ENCODE results near the gene SYPL2.

DNA sequence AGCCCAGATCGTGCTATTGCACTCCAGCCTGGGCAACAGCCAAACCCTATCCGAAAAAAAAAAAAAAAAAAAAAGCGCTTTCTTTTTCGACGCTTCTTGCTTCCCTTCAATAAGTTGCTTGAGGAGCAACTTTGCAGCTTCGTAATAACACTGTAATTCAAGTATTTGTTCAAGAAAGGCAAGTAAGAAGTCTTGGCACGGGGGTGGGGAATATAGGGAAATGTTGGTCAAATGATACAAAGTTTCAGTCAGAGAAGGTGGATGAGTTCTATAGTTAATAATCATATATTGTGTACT lies 39.2 kb upstream of the SYPL2 start:
- TF ChIP-seq, protein P1, sequence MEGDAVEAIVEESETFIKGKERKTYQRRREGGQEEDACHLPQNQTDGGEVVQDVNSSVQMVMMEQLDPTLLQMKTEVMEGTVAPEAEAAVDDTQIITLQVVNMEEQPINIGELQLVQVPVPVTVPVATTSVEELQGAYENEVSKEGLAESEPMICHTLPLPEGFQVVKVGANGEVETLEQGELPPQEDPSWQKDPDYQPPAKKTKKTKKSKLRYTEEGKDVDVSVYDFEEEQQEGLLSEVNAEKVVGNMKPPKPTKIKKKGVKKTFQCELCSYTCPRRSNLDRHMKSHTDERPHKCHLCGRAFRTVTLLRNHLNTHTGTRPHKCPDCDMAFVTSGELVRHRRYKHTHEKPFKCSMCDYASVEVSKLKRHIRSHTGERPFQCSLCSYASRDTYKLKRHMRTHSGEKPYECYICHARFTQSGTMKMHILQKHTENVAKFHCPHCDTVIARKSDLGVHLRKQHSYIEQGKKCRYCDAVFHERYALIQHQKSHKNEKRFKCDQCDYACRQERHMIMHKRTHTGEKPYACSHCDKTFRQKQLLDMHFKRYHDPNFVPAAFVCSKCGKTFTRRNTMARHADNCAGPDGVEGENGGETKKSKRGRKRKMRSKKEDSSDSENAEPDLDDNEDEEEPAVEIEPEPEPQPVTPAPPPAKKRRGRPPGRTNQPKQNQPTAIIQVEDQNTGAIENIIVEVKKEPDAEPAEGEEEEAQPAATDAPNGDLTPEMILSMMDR (IDR thresholded peaks at IDR 0.05): no peak
- TF ChIP-seq POLR2A (IDR thresholded peaks at IDR 0.05): no peak

Measured in uterus (tissue), 2 donors.